ENCODE measurements around the gene SCNM1.

DNA sequence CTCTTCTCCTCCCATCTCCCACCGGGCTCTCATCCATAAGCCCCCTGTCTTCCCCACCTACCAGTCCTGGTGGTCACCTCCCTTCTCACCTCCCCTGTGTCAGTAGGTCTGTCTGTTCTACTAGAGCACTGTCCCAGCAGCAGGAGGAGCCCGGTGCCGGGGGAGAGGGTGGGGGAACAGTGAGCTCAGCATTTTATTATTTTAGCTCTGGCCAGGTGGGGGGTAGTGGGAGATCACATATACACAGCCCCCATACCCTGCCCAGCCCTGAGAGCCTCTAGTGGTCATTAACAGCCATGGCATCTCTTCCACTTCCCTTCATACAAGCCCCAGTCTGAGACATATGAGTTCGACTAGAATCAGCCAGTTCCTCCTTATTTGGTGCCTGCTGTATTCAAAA, 9.9 kb downstream of the SCNM1 start, which contains the start of gene TMOD4:
- TF ChIP-seq SPI1 (IDR thresholded peaks at IDR 0.05; ENCODE audit: low read depth, low read length) = peak; percentile 52
- no peak for TF ChIP-seq POLR2A (IDR thresholded peaks at IDR 0.05; ENCODE audit: low read depth, low read length)
- no peak for TF ChIP-seq POLR2AphosphoS5 (IDR thresholded peaks at IDR 0.05; ENCODE audit: low read depth, low read length)
- TF ChIP-seq TAF1 (IDR thresholded peaks at IDR 0.05; ENCODE audit: low read depth, low read length) = no peak
- TF ChIP-seq POU2F2 (IDR thresholded peaks at IDR 0.05; ENCODE audit: low read depth, low read length) = no peak
- TF ChIP-seq PAX5 (IDR thresholded peaks at IDR 0.05; ENCODE audit: insufficient read depth, low read length, severe bottlenecking) = no peak

Measured in GM12891 (cell line).